GM12872 (cell line): ENCODE measurements around the gene RHBDF2.

ENCODE experiments used
- TF ChIP-seq, protein P1 (sequence below): IDR thresholded peaks from 3 replicates; pipeline ENCODE4 v1.5.1; 2011; ENCODE audit warnings: low read depth, mild to moderate bottlenecking, low read length, moderate library complexity; ENCODE audit not compliant: insufficient read depth

The RHBDF2 gene

DNA sequence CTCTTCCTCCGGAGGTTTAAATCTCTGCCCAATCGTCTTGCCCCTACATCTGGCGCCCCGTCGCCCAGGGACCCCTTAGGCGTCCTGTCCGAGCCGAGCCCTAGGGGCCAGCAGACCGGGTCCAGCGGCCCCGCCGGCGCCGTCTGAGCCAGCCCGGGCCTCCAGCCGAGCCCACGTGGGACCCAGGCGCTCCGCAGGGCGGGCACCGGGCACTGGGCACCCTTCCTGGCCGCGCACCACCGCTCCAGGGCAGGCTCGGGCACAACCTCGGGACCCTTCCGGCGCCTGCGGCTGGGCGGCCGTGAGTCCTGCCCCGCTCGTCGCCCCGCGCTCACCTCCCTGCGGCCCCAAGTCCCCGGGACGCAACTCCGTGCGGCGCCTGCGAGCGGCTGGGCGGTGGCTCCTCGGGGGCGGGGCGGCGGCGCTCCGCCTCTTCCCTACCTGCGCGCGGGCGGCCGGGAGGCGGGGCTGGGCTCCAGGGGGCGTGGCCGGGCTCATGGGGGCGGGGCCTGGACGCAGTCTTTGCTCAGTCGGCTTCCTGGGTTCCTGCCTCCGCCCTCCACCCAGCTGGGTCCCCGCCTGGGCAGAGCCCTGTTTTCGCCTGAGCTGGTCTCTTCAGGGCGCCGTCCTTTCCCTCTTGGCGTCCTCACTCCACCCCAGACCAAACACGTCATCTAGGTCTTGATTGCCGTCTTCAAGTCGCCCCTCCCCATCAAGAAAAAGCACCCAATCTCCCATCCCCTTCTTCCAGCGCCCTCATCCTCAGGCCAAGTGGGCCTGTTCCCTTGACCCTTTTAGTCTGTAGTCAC lies at the start of gene RHBDF2:
Gene RHBDF2, minus strand, starts transcription at position 406 of the 809 bp plus-strand sequence. CDS start 19,899 bp downstream, outside the sequence.
- TF ChIP-seq, protein P1, sequence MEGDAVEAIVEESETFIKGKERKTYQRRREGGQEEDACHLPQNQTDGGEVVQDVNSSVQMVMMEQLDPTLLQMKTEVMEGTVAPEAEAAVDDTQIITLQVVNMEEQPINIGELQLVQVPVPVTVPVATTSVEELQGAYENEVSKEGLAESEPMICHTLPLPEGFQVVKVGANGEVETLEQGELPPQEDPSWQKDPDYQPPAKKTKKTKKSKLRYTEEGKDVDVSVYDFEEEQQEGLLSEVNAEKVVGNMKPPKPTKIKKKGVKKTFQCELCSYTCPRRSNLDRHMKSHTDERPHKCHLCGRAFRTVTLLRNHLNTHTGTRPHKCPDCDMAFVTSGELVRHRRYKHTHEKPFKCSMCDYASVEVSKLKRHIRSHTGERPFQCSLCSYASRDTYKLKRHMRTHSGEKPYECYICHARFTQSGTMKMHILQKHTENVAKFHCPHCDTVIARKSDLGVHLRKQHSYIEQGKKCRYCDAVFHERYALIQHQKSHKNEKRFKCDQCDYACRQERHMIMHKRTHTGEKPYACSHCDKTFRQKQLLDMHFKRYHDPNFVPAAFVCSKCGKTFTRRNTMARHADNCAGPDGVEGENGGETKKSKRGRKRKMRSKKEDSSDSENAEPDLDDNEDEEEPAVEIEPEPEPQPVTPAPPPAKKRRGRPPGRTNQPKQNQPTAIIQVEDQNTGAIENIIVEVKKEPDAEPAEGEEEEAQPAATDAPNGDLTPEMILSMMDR = no peak

DNA sequence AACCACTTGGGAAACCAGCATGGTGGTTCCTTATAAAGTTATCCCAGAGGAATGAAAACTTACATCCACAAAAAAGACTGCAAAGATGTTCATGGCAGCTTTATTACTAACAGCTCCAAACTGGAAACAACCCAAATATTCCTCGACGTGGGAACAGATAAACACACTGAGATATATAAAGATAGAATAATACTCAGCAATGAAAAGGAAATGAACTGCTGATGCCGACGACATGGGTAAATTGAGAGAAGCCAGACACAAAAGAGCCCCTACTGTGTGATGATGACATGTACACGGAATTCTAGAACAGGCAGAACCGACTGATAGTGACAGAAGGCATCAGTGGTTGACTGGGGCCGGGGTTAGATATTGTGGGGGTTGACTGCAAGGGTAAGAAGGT lies 48.3 kb upstream of the RHBDF2 start:
- TF ChIP-seq, protein P1 = no peak

DNA sequence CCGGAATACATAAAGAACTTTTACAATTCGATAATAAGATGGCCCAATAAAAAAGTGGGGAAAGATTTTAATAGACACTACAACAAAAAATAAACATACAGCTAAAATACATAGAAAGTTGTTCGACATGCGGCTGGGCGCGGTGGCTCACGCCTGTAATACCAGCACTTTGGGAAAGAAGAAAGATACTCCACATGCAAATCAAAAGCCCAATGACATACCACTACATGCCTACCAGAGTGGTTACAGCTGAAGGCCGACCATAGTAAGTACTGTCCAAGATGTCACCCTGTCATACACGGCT lies 47.9 kb upstream of the RHBDF2 start:
- TF ChIP-seq, protein P1 = no peak

DNA sequence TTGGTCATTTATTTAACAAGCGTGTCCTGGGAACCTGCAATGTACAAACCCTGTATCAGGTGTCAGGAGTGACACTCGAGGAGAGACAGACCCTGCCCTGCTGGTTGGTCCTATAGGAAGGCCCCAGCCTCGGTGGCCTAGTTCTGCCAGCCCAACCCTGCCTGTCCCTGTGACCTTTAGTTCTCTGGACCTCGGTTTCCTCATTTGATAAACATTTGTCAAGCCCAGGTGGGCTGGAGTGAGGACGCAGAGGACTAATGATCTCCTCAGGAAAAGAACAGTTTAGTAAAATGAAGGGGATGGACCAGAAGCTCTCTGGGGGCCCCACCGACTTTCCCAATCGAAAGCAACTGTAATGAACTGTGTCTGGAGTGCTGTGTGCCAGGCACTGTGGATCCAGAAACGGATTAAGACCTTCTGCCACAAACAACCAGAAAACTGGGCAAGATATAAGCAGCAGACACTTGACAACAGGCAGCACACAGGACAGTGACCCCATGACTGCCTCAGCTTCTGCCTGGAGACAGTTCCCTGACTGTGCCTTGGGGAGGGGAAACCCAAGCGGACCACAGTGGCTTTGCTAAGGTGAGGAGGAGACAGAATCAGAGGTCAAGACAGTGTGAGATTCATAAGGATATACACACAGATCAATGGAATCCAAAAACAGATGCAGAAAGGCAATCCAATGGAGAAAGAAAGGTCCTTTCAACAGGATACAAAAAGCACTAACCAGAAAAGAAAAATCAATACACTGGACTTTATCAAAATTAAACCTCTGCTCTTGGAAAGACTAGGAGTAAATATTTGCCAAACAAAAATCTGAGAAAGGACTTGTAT lies 47.4 kb upstream of the RHBDF2 start:
- TF ChIP-seq, protein P1 = no peak

GRCh38 chr17:76547642-76548202 lies 46.5 kb upstream of the RHBDF2 start:
- TF ChIP-seq, protein P1 = no peak

- TF ChIP-seq, protein P1 = peak; percentile 85
These were observed 46.0 kb upstream of the RHBDF2 start for GRCh38 chr17:76547183-76547641.

- TF ChIP-seq, protein P1 = no peak
These were observed 45.4 kb upstream of the RHBDF2 start for GRCh38 chr17:76546556-76547182.
